Loucy (cell line): Measurements from ENCODE around the gene C20orf204.

Source experiments
- H2AFZ ChIP-seq: fragments of 200-600 bp; sonication (generic); 2 replicates; pipeline ENCODE4 v1.6.0; 2016; ENCODE audit warnings: antibody characterized with exemption, mild to moderate bottlenecking, low read length, moderate library complexity
- H3F3A ChIP-seq: fragments of 200-600 bp; 2 replicates; pipeline ENCODE4 v1.6.0; 2016; ENCODE audit warnings: antibody characterized with exemption, low read depth, mild to moderate bottlenecking
- H3K27me3 ChIP-seq: fragments of 200-600 bp; sonication (generic); 2 replicates; pipeline ENCODE4 v1.6.1; 2014; ENCODE audit warnings: low read length, mild to moderate bottlenecking; ENCODE audit not compliant: insufficient read depth, poor library complexity, severe bottlenecking
- H3K36me3 ChIP-seq: fragments of 200-600 bp; sonication (generic); 2 replicates; pipeline ENCODE4 v1.6.1; 2016; ENCODE audit warnings: low read length; ENCODE audit not compliant: insufficient read depth
- H3K4me1 ChIP-seq: fragments of 200-600 bp; sonication (generic); 2 replicates; pipeline ENCODE4 v1.5.1; 2014; ENCODE audit warnings: low read length, mild to moderate bottlenecking; ENCODE audit not compliant: insufficient read depth, poor library complexity, severe bottlenecking
- H3K4me2 ChIP-seq: fragments of 200-600 bp; sonication (generic); 2 replicates; pipeline ENCODE4 v1.6.0; 2014; ENCODE audit warnings: antibody characterized with exemption, low read length, low read depth, mild to moderate bottlenecking; ENCODE audit not compliant: poor library complexity, severe bottlenecking
- H3K4me3 ChIP-seq: fragments of 200-600 bp; sonication (generic); 2 replicates; pipeline ENCODE4 v1.5.1; 2014; ENCODE audit warnings: low read length, mild to moderate bottlenecking, mixed read lengths; ENCODE audit not compliant: poor library complexity, severe bottlenecking
- H3K79me2 ChIP-seq: fragments of 200-600 bp; sonication (generic); 2 replicates; pipeline ENCODE4 v1.6.1; 2014; ENCODE audit warnings: low read length; ENCODE audit not compliant: insufficient read depth
- H3K9ac ChIP-seq: fragments of 200-600 bp; sonication (generic); 2 replicates; pipeline ENCODE4 v1.6.0; 2014; ENCODE audit warnings: mild to moderate bottlenecking, low read depth, low read length, moderate library complexity; ENCODE audit not compliant: poor library complexity, severe bottlenecking
- H3K9me2 ChIP-seq: fragments of 200-600 bp; sonication (generic); replicated peaks from 2 replicates; pipeline ENCODE4 v1.6.1; 2016; ENCODE audit warnings: low read depth, low read length, mixed read lengths
- H3K9me3 ChIP-seq: fragments of 200-600 bp; sonication (generic); 2 replicates; pipeline ENCODE4 v1.6.1; 2014; ENCODE audit warnings: mild to moderate bottlenecking, antibody characterized with exemption, low read length, low read depth; ENCODE audit not compliant: insufficient read depth
- H4K20me1 ChIP-seq: fragments of 200-600 bp; sonication (generic); 2 replicates; pipeline ENCODE4 v1.6.0; 2014; ENCODE audit warnings: antibody characterized with exemption, low read length, mild to moderate bottlenecking; ENCODE audit not compliant: insufficient read depth, poor library complexity, severe bottlenecking
- EZH2phosphoT487 ChIP-seq: fragments of 200-600 bp; IDR thresholded peaks from 2 replicates; pipeline ENCODE4 v1.6.1; 2018; ENCODE audit warnings: antibody characterized with exemption, mild to moderate bottlenecking, moderate library complexity, borderline replicate concordance
- TF ChIP-seq, protein P1 (sequence below): fragments of 200-600 bp; sonication (generic); conservative IDR thresholded peaks from 2 replicates; pipeline ENCODE4 v1.5.1; 2014; ENCODE audit warnings: mild to moderate bottlenecking, antibody characterized with exemption, low read length

The C20orf204 gene

DNA sequence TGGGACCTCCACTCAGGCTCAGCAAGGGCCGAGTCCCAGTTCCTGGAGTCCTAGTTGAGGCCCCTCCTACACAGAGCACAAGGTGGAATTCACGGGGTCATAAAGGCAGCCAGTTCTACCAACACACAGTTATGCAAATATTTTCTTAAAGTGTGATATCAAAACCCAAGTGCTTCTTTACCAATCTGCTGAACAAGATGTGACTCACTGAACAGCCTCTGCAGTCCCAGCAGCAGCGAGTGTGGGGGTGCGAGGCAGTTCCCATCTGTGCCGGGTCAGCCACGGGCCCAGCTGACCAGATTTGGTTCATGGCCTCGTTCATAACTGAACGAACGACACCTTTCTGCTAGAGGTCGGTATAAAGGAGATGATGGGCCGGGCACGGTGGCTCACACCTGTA, 22.6 kb downstream of the C20orf204 start:
- Histone ChIP-seq H3K9ac (no peak overlapping the region), H3K4me2 (no peak overlapping the region), H3F3A (no peaks in the 10 kb centered on the region), H3K79me2 (peaks cover 5% of the 10 kb centered on the region; the same call in 1 of the 2 replicates), H4K20me1 (no peaks in the 10 kb centered on the region), H3K4me3 (no peak overlapping the region), H3K9me2 (no peaks in the 10 kb centered on the region), H2AFZ (no peak overlapping the region), H3K36me3 (no peaks in the 10 kb centered on the region), H3K9me3 (no peaks in the 10 kb centered on the region), H3K27me3 (no peaks in the 10 kb centered on the region), H3K4me1 (peaks cover 21% of the 10 kb centered on the region)
- TF ChIP-seq EZH2phosphoT487, result no peak
- TF ChIP-seq, protein P1, sequence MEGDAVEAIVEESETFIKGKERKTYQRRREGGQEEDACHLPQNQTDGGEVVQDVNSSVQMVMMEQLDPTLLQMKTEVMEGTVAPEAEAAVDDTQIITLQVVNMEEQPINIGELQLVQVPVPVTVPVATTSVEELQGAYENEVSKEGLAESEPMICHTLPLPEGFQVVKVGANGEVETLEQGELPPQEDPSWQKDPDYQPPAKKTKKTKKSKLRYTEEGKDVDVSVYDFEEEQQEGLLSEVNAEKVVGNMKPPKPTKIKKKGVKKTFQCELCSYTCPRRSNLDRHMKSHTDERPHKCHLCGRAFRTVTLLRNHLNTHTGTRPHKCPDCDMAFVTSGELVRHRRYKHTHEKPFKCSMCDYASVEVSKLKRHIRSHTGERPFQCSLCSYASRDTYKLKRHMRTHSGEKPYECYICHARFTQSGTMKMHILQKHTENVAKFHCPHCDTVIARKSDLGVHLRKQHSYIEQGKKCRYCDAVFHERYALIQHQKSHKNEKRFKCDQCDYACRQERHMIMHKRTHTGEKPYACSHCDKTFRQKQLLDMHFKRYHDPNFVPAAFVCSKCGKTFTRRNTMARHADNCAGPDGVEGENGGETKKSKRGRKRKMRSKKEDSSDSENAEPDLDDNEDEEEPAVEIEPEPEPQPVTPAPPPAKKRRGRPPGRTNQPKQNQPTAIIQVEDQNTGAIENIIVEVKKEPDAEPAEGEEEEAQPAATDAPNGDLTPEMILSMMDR, result no peak

- Histone ChIP-seq H2AFZ (peak overlapping the region; percentile 91; the same call in 1 of the 2 replicates), H3F3A (no peaks in the 10 kb centered on the region), H3K9me3 (no peaks in the 10 kb centered on the region), H3K9ac (peak overlapping the region; percentile 80), H3K4me3 (peak overlapping the region; percentile 95), H3K36me3 (no peaks in the 10 kb centered on the region), H3K27me3 (no peaks in the 10 kb centered on the region), H3K9me2 (no peaks in the 10 kb centered on the region), H3K79me2 (peaks cover 15% of the 10 kb centered on the region; the same call in 1 of the 2 replicates), H3K4me2 (peak overlapping the region; percentile 83), H4K20me1 (no peaks in the 10 kb centered on the region), H3K4me1 (peaks cover 45% of the 10 kb centered on the region)
- TF ChIP-seq EZH2phosphoT487, result no peak
- TF ChIP-seq, protein P1, result no peak
These were observed 26.3 kb downstream of the C20orf204 start for GRCh38 chr20:64062276-64062595.

DNA sequence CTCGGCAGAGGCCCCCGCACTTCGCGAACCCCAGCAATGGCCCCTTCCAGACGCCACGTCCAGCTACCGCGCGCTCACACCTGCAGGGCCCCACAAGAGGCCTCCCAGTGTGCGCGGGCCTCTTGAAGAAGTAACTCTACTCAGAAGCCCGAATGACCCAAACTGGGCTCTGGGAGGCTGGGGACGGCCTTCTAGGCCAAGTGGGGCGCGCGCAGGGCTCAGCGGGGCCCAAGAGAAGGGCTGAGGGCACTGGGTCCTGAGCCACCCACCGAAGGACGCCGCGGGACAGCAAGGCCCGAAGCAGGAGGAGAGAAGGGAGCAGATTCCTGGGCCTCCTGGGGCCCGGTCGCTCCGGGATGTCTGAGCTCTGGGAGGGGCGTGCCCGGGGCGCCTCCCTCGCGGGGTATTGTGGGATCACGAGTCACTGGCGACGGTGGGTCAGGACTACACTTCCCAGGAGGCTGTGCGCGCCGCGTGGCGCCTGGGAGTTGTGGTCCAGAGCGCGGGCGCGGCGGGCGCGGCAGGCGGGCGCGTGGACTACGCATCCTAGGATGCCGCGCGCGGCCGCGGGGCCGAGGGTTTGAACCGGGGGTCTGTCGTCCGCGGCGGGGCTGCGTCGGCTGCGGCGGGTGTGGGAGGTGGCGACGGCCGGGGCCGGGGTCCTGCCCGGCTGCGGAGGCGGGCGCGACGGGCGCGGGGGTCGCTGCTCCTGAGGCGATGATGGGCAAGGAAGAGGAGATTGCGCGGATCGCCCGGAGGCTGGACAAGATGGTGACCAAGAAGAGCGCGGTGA, 26.8 kb downstream of the C20orf204 start, which contains the start of gene TCEA2:
Gene TCEA2, plus strand, starts transcription at position 603 of the 793 bp plus-strand sequence. Its CDS starts 115 bp downstream, at position 718.
- TF ChIP-seq EZH2phosphoT487, result no peak
- TF ChIP-seq, protein P1, result no peak
- Histone ChIP-seq H3K4me1 (peaks cover 44% of the 10 kb centered on the region), H3K9me2 (no peaks in the 10 kb centered on the region), H3F3A (no peaks in the 10 kb centered on the region), H2AFZ (peak within 1 kb of the TSS; percentile 91), H3K4me2 (peak within 1 kb of the TSS; percentile 83), H3K27me3 (no peaks in the 10 kb centered on the region), H3K36me3 (no peaks in the 10 kb centered on the region), H3K4me3 (peak within 1 kb of the TSS; percentile 95), H3K9me3 (no peaks in the 10 kb centered on the region), H4K20me1 (no peaks in the 10 kb centered on the region), H3K9ac (peak within 1 kb of the TSS; percentile 94), H3K79me2 (peaks cover 15% of the 10 kb centered on the region; the same call in 1 of the 2 replicates)
